GM19043 (cell line): ENCODE results near the gene NUFIP2.
"Not testable (repeated sequence)": the region's sequence is repeated elsewhere in the genome, so short reads cannot be mapped to it uniquely, and the experiment has no call there.

Source experiments
- ATAC-seq: cut with Tn5 transposase; IDR thresholded peaks from one replicate; pipeline ENCODE4 v1.9.1; 2021; ENCODE audit warnings: low read depth; ENCODE audit not compliant: unreplicated experiment

Gene NUFIP2

GRCh38 chr17:29283496-29283895 lies 10.5 kb downstream of the NUFIP2 start:
- no peak for ATAC-seq

- ATAC-seq: no peak
Measured at GRCh38 chr17:29279397-29280070, 14.4 kb downstream of the NUFIP2 start.

DNA sequence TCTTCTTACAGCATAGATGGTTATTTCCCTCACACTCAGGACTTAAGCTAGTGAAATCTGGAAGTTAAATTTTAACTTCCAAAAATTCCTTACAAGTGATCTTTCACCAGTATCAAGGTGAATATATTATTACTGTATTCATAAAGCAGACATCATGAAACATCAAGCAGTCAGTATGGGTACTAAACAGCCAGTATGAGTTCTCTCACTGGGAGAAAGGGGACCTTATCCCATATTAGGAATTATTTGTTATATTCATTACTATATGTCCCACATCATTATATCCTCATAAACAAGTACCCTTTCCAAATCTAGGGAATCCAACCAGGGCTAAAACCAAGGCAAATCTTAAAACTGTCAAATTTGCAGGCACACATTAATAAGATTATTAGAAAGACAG lies 15.3 kb downstream of the NUFIP2 start:
- ATAC-seq: no peak

DNA sequence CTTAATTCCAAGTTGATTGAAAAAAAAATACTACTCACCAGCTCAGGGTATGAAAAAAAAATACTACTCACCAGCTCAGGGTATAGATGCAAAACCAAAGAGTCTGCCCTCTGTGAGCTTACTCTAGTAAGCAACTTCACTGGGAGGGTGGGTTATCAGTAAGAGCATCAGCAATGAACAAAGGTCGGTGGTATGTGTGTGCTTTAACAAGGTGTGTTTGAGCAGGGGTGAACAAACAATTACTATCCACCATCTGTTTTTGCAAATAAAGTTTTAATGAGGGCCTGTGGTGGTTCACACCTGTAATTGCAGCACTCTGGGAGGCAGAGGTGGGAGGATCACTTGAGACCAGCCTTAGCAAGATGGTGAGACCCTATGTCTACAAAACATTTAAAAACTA lies 20.0 kb downstream of the NUFIP2 start:
- ATAC-seq: no peak

DNA sequence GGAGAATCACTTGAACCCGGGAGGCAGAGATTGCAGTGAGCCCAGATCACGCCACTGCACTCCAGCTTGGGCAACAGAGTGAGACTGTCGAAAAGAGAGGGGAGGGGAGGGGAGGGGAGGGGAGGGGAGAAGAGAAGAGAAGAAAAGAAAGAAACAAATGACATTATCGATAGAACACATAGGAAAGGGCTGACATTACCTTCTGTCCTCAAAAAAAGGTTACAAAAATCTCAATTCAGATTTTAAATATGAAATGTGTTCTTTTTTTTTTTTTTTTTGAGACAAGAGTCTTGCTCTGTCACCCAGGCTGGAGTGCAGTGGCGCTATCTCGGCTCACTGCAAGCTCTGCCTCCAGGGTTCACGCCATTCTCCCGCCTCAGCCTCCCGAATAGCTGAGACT lies 22.0 kb downstream of the NUFIP2 start:
- ATAC-seq: not testable (repeated sequence)

DNA sequence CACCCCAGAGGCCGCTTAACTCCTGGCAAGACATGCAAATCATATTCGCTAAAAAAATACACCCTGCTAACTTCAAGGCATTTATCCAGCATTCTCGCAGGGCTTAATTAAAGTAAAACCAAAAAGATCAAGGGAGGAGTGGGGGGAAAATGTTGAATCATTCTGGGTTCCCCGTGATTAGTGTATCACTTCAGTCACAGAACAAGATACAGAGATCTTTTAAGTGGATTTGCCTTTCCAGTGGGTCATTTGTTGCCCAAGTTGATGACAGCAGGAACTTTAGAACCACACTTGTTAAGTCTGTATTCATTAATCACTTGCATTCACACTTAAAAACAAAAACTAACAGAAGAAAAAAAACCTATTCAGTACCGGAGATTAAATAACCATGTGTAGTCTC lies 30.0 kb downstream of the NUFIP2 start:
- ATAC-seq: no peak

GRCh38 chr17:29257756-29258155 lies 36.2 kb downstream of the NUFIP2 start:
- ATAC-seq: no peak

DNA sequence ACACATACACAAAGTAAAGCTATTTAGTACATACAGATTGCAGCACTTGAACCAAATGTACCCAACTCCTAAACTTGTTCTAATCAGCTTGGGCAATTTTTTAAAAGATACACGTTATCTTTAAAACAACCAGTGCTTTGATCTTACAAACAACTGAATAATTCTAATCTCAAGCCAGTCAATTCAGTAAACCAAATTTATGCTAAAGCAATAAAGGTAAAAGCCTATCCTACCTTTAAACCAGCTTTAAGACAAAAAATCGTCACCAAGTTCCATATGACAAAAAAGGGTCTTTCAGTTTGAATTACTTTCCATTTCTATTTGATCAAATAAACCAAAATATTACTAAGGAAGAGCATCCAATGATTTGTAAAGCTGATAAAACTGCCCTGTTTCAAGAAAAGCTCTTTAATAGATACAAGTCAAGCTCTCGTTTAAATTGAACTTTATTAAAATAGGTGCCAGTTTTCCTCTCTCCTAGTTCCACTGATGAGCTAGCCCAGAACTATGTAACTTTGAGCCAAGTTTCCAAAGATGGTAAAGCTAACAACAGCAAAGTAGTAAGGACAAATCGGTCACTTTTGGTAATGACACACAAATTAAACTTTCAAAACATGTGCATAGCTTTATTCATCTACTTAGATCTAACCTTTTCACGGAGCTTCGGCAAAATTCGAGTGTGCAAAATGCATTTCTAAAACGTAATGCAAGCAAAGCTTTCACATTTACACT lies 37.0 kb downstream of the NUFIP2 start:
- ATAC-seq: no peak

GRCh38 chr17:29255926-29256522 lies 37.9 kb downstream of the NUFIP2 start:
- ATAC-seq: no peak

DNA sequence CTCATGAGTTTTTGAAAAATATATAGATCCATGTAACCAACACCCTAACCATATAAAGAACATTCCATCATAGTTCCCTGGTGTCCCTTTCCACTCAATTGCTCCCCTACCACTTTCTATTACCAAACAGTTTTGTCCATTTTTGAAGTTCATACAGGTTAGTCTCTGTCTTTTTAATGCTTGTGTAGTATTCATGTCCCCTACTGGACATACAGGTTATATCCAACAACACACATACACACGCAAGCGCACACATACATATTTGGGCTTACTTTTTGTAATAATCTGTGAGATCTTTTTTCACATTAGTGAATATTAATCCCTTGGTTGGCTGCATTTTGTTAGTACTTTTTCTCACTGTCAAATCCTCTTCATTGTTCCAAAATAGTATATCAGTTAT lies 40.9 kb downstream of the NUFIP2 start:
- ATAC-seq: no peak

GRCh38 chr17:29252101-29252791 lies 41.7 kb downstream of the NUFIP2 start:
- ATAC-seq: no peak

DNA sequence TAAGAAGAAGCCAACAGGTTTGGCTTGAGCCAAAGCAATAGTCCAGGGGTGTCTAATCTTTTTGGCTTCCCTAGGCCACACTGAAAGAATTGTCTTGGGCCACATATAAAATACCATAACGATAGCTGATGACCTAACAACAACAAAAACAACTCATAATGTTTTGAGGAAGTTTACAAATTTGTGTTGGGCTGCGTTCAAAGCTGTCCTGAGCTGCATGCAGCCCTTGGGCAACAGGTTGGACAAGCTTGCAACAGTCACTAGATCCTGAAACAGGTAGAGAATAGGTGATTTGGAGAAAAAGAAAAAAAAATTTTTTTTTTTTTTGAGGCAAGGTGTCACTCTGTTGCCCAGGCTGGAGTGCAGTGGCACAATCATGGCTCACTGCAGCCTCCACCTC lies 42.8 kb downstream of the NUFIP2 start:
- ATAC-seq: no peak

GRCh38 chr17:29250666-29251065 lies 43.3 kb downstream of the NUFIP2 start:
- no peak for ATAC-seq

DNA sequence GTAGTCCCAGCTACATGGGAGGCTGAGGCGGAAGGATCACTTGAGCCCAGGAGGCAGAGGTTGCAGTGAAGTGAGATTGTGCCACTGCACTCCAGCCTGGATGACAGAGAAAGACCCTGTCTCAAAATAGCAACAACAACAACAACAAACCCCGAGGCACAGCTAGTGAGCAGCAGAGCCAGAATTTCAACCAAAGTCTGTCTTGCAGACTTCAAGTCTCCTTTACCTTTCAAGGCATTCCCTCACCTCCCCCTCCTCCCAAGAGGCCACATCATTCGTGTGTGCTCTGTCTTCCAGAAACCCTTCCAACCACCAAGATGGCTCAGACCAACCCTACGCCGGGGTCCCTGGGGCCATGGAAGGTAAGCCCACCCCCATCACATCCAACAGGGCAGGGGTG lies 45.1 kb downstream of the NUFIP2 start:
- no peak for ATAC-seq

DNA sequence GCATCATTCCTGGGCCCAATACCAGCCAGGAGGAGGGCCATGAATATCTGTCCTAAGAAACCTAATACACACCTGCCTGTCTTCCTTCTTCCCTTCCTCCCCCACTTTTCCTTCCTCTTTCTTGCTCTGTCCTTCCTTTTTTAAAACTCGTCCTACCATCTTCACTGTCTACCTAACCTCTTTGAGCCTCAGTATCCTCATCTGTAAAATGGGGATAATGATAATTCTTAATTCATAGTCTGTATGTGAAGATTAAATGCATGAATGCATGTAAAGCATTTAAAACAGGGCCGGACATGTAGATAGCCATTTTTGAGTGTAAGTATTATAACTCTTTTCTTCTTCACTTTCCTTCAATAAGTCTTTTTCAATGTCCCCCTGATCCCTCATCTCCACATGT lies 46.7 kb downstream of the NUFIP2 start:
- ATAC-seq: no peak

DNA sequence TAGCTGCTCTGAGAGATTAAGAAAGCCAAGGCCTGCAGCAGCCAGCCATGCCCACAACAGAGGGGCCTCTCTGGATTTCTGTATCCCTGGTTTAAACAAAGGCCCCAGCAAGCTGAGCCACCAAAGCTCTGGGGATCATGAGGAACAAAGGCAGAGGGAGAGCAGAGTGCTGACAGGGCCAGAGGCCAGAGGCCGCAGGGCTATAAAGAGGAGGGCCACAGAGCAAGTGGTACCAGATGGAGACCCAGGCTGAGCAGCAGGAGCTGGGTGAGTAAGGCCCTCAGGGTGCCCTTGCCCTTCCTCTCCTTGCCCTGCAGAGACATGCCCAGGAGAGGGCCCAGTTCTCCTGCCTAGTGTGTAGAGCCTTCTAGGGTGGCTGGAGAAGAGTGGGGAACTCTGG lies 47.3 kb downstream of the NUFIP2 start, which contains the start of gene CRYBA1:
Gene CRYBA1 (plus strand): TSS at position 232 of the 400 bp plus-strand sequence. CDS start 5 bp downstream, at position 237.
- ATAC-seq: no peak

GRCh38 chr17:29245401-29245800 lies 48.5 kb downstream of the NUFIP2 start:
- no peak for ATAC-seq

DNA sequence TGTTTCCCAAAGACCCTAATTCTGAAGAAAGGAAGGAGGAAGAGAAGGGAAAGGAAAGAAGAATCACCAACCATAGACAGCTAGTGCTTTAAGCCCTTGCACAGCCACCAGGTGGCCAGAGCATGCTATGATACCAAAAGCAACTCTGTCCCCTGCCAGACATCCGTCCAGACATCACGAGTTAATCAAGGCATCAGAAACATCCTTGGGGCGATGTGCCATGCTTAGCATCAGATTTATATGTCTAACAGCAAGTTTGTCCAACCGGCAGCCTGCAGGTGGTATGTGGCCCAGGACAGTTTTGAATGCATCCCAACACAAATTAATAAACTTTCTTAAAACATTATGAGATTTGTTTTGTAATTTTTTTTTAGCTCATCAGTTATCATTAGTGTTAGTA lies 50.2 kb downstream of the NUFIP2 start:
- no peak for ATAC-seq

GRCh38 chr17:29242790-29243189 lies 51.2 kb downstream of the NUFIP2 start:
- no peak for ATAC-seq

DNA sequence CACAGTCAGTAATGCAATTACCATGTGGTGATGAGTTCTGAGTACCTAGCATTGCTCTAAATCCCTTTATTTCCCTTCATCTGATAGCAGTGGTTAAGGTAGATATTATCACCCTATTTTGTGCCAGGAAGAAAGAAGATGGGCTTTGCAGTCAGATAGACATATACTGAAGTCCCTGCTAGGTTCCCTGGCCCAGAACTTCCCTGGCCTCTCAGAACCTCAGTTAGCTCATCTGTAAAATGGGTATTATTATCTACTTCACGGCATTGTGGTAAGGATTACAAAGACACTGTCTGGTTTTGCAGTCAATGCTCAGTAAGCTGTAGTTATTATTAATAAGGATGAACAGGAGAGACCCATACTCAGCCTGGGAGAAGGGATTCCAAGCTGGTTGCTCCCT lies 51.9 kb downstream of the NUFIP2 start:
- ATAC-seq: no peak
